GM23338 (cell line): Measurements from ENCODE around the gene GPR39. TPM values are rescaled to one million over a fixed set of nuclear protein-coding genes. Genes with fewer than 3 reads are reported as not detected.

Source experiments
- ATAC-seq: fragments of 200-7000 bp; cut with Tn5 transposase; 3 replicates; pipeline ENCODE4 v1.9.1; 2020
- DNase-seq: peaks from one replicate; pipeline ENCODE4 v3.0.0-alpha.2; 2015; ENCODE audit warnings: low spot score
- H2AFZ ChIP-seq: fragments of 200-600 bp; sonication (generic); 2 replicates; pipeline ENCODE4 v1.8.0; 2016; ENCODE audit warnings: antibody characterized with exemption, mild to moderate bottlenecking, moderate library complexity
- H3F3A ChIP-seq: fragments of 200-600 bp; sonication (generic); replicated peaks from 2 replicates; pipeline ENCODE4 v1.8.0; 2017; ENCODE audit warnings: antibody characterized with exemption, mixed run types, low read depth
- H3K27ac ChIP-seq: fragments of 200-600 bp; sonication (generic); 2 replicates; pipeline ENCODE4 v1.6.1; 2016; ENCODE audit warnings: low read depth
- H3K27me3 ChIP-seq: fragments of 200-600 bp; sonication (generic); 2 replicates; pipeline ENCODE4 v1.8.0; 2016; ENCODE audit warnings: mild to moderate bottlenecking, mixed run types, moderate library complexity; ENCODE audit not compliant: insufficient read depth
- H3K36me3 ChIP-seq: fragments of 200-600 bp; sonication (generic); 2 replicates; pipeline ENCODE4 v1.8.0; 2016; ENCODE audit warnings: mild to moderate bottlenecking; ENCODE audit not compliant: insufficient read depth
- H3K4me1 ChIP-seq: fragments of 200-600 bp; sonication (generic); 2 replicates; pipeline ENCODE4 v1.8.0; 2016; ENCODE audit warnings: mild to moderate bottlenecking, moderate library complexity; ENCODE audit not compliant: insufficient read depth
- H3K4me2 ChIP-seq: fragments of 200-600 bp; sonication (generic); 2 replicates; pipeline ENCODE4 v1.7.1; 2017; ENCODE audit warnings: mixed run types
- H3K4me3 ChIP-seq: fragments of 200-600 bp; sonication (generic); 2 replicates; pipeline ENCODE4 v1.6.1; 2016; ENCODE audit warnings: mixed run types
- H3K79me2 ChIP-seq: fragments of 200-600 bp; sonication (generic); replicated peaks from 2 replicates; pipeline ENCODE4 v1.8.0; 2017; ENCODE audit warnings: mild to moderate bottlenecking; ENCODE audit not compliant: insufficient read depth
- H3K9me2 ChIP-seq: fragments of 200-600 bp; sonication (generic); 2 replicates; pipeline ENCODE4 v1.8.0; 2017; ENCODE audit not compliant: insufficient read depth
- H4K20me1 ChIP-seq: fragments of 200-600 bp; sonication (generic); replicated peaks from 2 replicates; pipeline ENCODE4 v1.8.0; 2017; ENCODE audit warnings: mild to moderate bottlenecking; ENCODE audit not compliant: insufficient read depth
- H3K27ac Mint-ChIP-seq: 2 replicates; pipeline ENCODE4 v1.8.0; 2020; ENCODE audit warnings: inconsistent platforms, mild to moderate bottlenecking, moderate library complexity, mixed read lengths
- H3K27me3 Mint-ChIP-seq: 3 replicates; pipeline ENCODE4 v1.8.0; 2022; ENCODE audit warnings: low read depth, mild to moderate bottlenecking, moderate library complexity, mixed read lengths, inconsistent platforms; ENCODE audit not compliant: insufficient read depth, poor library complexity
- H3K36me3 Mint-ChIP-seq: 3 replicates; pipeline ENCODE4 v1.8.0; 2021; ENCODE audit warnings: low read depth, mild to moderate bottlenecking, inconsistent platforms, moderate library complexity, mixed read lengths
- H3K4me1 Mint-ChIP-seq: 3 replicates; pipeline ENCODE4 v1.8.0; 2020; ENCODE audit warnings: mild to moderate bottlenecking, inconsistent platforms, mixed read lengths
- H3K4me3 Mint-ChIP-seq: 3 replicates; pipeline ENCODE4 v1.8.0; 2021; ENCODE audit warnings: moderate library complexity, mild to moderate bottlenecking, inconsistent platforms, mixed read lengths
- H3K9me3 Mint-ChIP-seq: 3 replicates; pipeline ENCODE4 v1.8.0; 2020; ENCODE audit warnings: moderate library complexity, mild to moderate bottlenecking, inconsistent platforms, mixed read lengths
- ETS1 ChIP-seq: IDR thresholded peaks from 2 replicates; pipeline ENCODE4 v1.6.1; 2016; ENCODE audit warnings: antibody characterized with exemption
- JUNB ChIP-seq: IDR thresholded peaks from one replicate; pipeline ENCODE4 v1.6.1; 2016; ENCODE audit warnings: antibody characterized with exemption; ENCODE audit not compliant: unreplicated experiment
- POLR2AphosphoS5 ChIP-seq: IDR thresholded peaks from 2 replicates; pipeline ENCODE4 v1.6.1; 2016; ENCODE audit warnings: antibody characterized with exemption, low read depth
- STAT1 ChIP-seq: IDR thresholded peaks from one replicate; pipeline ENCODE4 v1.6.1; 2016; ENCODE audit warnings: antibody characterized with exemption; ENCODE audit not compliant: unreplicated experiment
- ZNF114 ChIP-seq: fragments of 250-450 bp; sonication (Bioruptor Pico); IDR thresholded peaks from 2 replicates; pipeline ENCODE4 v1.5.0; 2020; ENCODE audit warnings: mild to moderate bottlenecking, moderate library complexity
- ZNF331 ChIP-seq: fragments of 250-450 bp; sonication (Bioruptor Pico); IDR thresholded peaks from 2 replicates; pipeline ENCODE4 v1.5.0; 2020; ENCODE audit warnings: low read depth, mild to moderate bottlenecking, moderate library complexity
- polyA plus RNA-seq: library from polyadenylated mRNA; unstranded; fragments of >200 nt; fragmentation: Nextera tagmentation; extraction: Ambion mirVana; gene quantifications from 2 replicates; pipeline ENCODE4 v1.2.1, GENCODE V29; 2016
- total RNA-seq: library from RNA; depleted of rRNA; stranded (reverse); fragments of >200 nt; shearing (Covaris generic); gene quantifications from 2 replicates; pipeline ENCODE4 v1.2.3, GENCODE V29; 2014
- TF ChIP-seq, protein P1 (sequence below), 2 experiments: fragments of 200-600 bp in 1 of 2; sonication (generic) in 1 of 2; conservative IDR thresholded peaks; 2 replicates each; pipeline versions ENCODE4 v1.5.1 to v1.6.1; 2016 to 2017; ENCODE audit warnings: antibody characterized with exemption in 2 of 2, low read depth in 2 of 2, mild to moderate bottlenecking in 2 of 2, moderate library complexity in 1 of 2

Gene GPR39
- total and polyA plus RNA-seq, 2 experiments from 2014 or later: 0.55 to 1.9 TPM

GRCh38 chr2:132414081-132414480 lies 2.5 kb upstream of the GPR39 start (continued):
- TF ChIP-seq ETS1: no peak
- TF ChIP-seq JUNB: no peak

GRCh38 chr2:132415256-132415914 lies 1.2 kb upstream of the GPR39 start:
- Mint-ChIP-seq H3K4me3 (peak overlapping the region; percentile 76), H3K27me3 (peaks cover 24% of the 10 kb centered on the region), H3K9me3 (no peaks in the 10 kb centered on the region), H3K4me1 (peaks cover 35% of the 10 kb centered on the region), H3K36me3 (no peaks in the 10 kb centered on the region), H3K27ac (no peak overlapping the region)
- H3K9me2 ChIP-seq: 0 out of 2 replicates have a peak, but pooled peaks cover 4% of the 10 kb centered on the region
- ATAC-seq (peak; percentile 48), DNase-seq (peak; percentile 52)
- H3K27me3 ChIP-seq: peaks cover 34% of the 10 kb centered on the region
- H2AFZ ChIP-seq: peak overlapping the region; percentile 99
- peak overlapping the region; percentile 70 for H3K4me3 ChIP-seq
- peaks cover 2% of the 10 kb centered on the region for H3K4me1 ChIP-seq
- H3K27ac ChIP-seq: no peak overlapping the region
- H3K79me2 ChIP-seq: no peaks in the 10 kb centered on the region
- H4K20me1 ChIP-seq: no peaks in the 10 kb centered on the region
- TF ChIP-seq, protein P1, sequence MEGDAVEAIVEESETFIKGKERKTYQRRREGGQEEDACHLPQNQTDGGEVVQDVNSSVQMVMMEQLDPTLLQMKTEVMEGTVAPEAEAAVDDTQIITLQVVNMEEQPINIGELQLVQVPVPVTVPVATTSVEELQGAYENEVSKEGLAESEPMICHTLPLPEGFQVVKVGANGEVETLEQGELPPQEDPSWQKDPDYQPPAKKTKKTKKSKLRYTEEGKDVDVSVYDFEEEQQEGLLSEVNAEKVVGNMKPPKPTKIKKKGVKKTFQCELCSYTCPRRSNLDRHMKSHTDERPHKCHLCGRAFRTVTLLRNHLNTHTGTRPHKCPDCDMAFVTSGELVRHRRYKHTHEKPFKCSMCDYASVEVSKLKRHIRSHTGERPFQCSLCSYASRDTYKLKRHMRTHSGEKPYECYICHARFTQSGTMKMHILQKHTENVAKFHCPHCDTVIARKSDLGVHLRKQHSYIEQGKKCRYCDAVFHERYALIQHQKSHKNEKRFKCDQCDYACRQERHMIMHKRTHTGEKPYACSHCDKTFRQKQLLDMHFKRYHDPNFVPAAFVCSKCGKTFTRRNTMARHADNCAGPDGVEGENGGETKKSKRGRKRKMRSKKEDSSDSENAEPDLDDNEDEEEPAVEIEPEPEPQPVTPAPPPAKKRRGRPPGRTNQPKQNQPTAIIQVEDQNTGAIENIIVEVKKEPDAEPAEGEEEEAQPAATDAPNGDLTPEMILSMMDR (conservative IDR thresholded peaks at IDR 0.05; ENCODE audit: low read depth in 2 of 2): peak in 1 of 2 experiments; percentile 30; a peak in 1 of 4 replicates
- TF ChIP-seq ZNF331: no peak
- no peaks in the 10 kb centered on the region for H3F3A ChIP-seq
- H3K4me2 ChIP-seq: peak overlapping the region; percentile 90
- H3K36me3 ChIP-seq: no peaks in the 10 kb centered on the region

- Mint-ChIP-seq H3K36me3 (no peaks in the 10 kb centered on the region), H3K9me3 (no peaks in the 10 kb centered on the region), H3K4me1 (peaks cover 37% of the 10 kb centered on the region), H3K4me3 (peak overlapping the region; percentile 76), H3K27me3 (peaks cover 24% of the 10 kb centered on the region), H3K27ac (no peak overlapping the region)
- Histone ChIP-seq H3K4me1 (peaks cover 7% of the 10 kb centered on the region), H3K9me2 (0 out of 2 replicates have a peak, but pooled peaks cover 4% of the 10 kb centered on the region), H3K79me2 (no peaks in the 10 kb centered on the region), H3K36me3 (no peaks in the 10 kb centered on the region), H3K4me3 (peak overlapping the region; percentile 70), H3K27me3 (peaks cover 34% of the 10 kb centered on the region), H4K20me1 (no peaks in the 10 kb centered on the region), H2AFZ (peak overlapping the region; percentile 99), H3K27ac (no peak overlapping the region), H3K4me2 (peak overlapping the region; percentile 90), H3F3A (no peaks in the 10 kb centered on the region)
- DNase-seq (peak; percentile 84), ATAC-seq (peak; percentile 82)
- no peak for TF ChIP-seq STAT1
- peak; percentile 49; the same call in 1 of the 2 replicates for TF ChIP-seq POLR2AphosphoS5
- 0 out of 2 replicates have a peak, but pooled peaks have one; percentile 35 for TF ChIP-seq ZNF114 (CRISPR knock-in tag)
- no peak for TF ChIP-seq ETS1
- peak; percentile 40; the same call in 1 of the 2 replicates for TF ChIP-seq ZNF331
- no peak for TF ChIP-seq JUNB
Observed at GRCh38 chr2:132415915-132416722, 486 bp upstream of the GPR39 start.
